Trophoblast cell (in vitro differentiated cells and primary cell): ENCODE results near the gene ARMC9.

Source experiments
- DNase-seq, 2 donors: peaks; one replicate each; pipeline ENCODE4 v3.0.0-alpha.2; 2016
- H2AFZ ChIP-seq: 2 replicates; pipeline ENCODE4 v1.6.1; 2013; ENCODE audit warnings: low read length, moderate library complexity, mild to moderate bottlenecking; ENCODE audit not compliant: insufficient read depth, poor library complexity
- H2AK5ac ChIP-seq: 2 replicates; pipeline ENCODE4 v1.6.1; 2013; ENCODE audit warnings: mild to moderate bottlenecking, low read length
- H2BK120ac ChIP-seq: 2 replicates; pipeline ENCODE4 v1.6.1; 2013; ENCODE audit warnings: low read length, mild to moderate bottlenecking, moderate library complexity; ENCODE audit not compliant: insufficient read depth, poor library complexity
- H2BK12ac ChIP-seq: 2 replicates; pipeline ENCODE4 v1.6.1; 2013; ENCODE audit warnings: mild to moderate bottlenecking, low read length, moderate library complexity
- H2BK5ac ChIP-seq: 2 replicates; pipeline ENCODE4 v1.6.1; 2013; ENCODE audit warnings: low read length, low read depth, moderate library complexity, mild to moderate bottlenecking; ENCODE audit not compliant: poor library complexity
- H3K14ac ChIP-seq: 2 replicates; pipeline ENCODE4 v1.6.1; 2013; ENCODE audit warnings: mild to moderate bottlenecking, low read length
- H3K18ac ChIP-seq: 2 replicates; pipeline ENCODE4 v1.6.1; 2013; ENCODE audit warnings: mild to moderate bottlenecking, low read length
- H3K23ac ChIP-seq: 2 replicates; pipeline ENCODE4 v1.6.1; 2013; ENCODE audit warnings: low read length
- H3K27ac ChIP-seq: 2 replicates; pipeline ENCODE4 v1.5.1; 2013; ENCODE audit warnings: low read depth, mild to moderate bottlenecking, inconsistent platforms, low read length, moderate library complexity
- H3K27me3 ChIP-seq: 2 replicates; pipeline ENCODE4 v1.6.1; 2013; ENCODE audit warnings: inconsistent platforms, mild to moderate bottlenecking, low read length, moderate library complexity; ENCODE audit not compliant: insufficient read depth
- H3K36me3 ChIP-seq, 2 experiments: 1 replicate in 1 of 2; 2 replicates in 1 of 2; pipeline ENCODE4 v1.6.1; 2013; ENCODE audit warnings: low read length in 2 of 2, mild to moderate bottlenecking in 2 of 2, moderate library complexity in 1 of 2; ENCODE audit not compliant: insufficient read depth in 2 of 2, control insufficient read depth in 1 of 2
- H3K4ac ChIP-seq: 2 replicates; pipeline ENCODE4 v1.6.1; 2013; ENCODE audit warnings: low read depth, mild to moderate bottlenecking, low read length, moderate library complexity
- H3K4me1 ChIP-seq, 2 experiments: 1 replicate in 1 of 2; 2 replicates in 1 of 2; pipeline ENCODE4 v1.6.1; 2013; ENCODE audit warnings: low read length in 2 of 2, mild to moderate bottlenecking in 2 of 2, moderate library complexity in 1 of 2; ENCODE audit not compliant: insufficient read depth in 2 of 2, control insufficient read depth in 1 of 2
- H3K4me2 ChIP-seq: 2 replicates; pipeline ENCODE4 v1.6.1; 2013; ENCODE audit warnings: inconsistent platforms, mild to moderate bottlenecking, low read length, moderate library complexity
- H3K4me3 ChIP-seq: 2 replicates; pipeline ENCODE4 v1.5.1; 2013; ENCODE audit warnings: mild to moderate bottlenecking, low read depth, low read length, inconsistent platforms
- H3K79me1 ChIP-seq: one replicate; pipeline ENCODE4 v1.6.1; 2013; ENCODE audit warnings: low read length
- H3K79me2 ChIP-seq: 2 replicates; pipeline ENCODE4 v1.6.1; 2013; ENCODE audit warnings: low read length, mild to moderate bottlenecking; ENCODE audit not compliant: control insufficient read depth, insufficient read depth, poor library complexity
- H3K9ac ChIP-seq: 2 replicates; pipeline ENCODE4 v1.6.1; 2013; ENCODE audit warnings: mild to moderate bottlenecking, low read length
- H3K9me3 ChIP-seq: 2 replicates; pipeline ENCODE4 v1.6.1; 2013; ENCODE audit warnings: low read depth, mild to moderate bottlenecking, control low read depth, inconsistent platforms, low read length; ENCODE audit not compliant: insufficient read depth
- H4K12ac ChIP-seq: 2 replicates; pipeline ENCODE4 v1.6.1; 2013; ENCODE audit warnings: low read depth, mild to moderate bottlenecking, low read length, moderate library complexity
- H4K8ac ChIP-seq: 2 replicates; pipeline ENCODE4 v1.6.1; 2013; ENCODE audit warnings: low read depth, mild to moderate bottlenecking, low read length, moderate library complexity
- H4K91ac ChIP-seq: one replicate; pipeline ENCODE4 v1.6.1; 2013; ENCODE audit warnings: low read depth, mild to moderate bottlenecking, low read length, moderate library complexity
- WGBS: extraction: QIAGEN DNeasy Blood & Tissue Kit; methylation state at CpG from one replicate; pipeline ENCODE4 v1.1.7; 2013; ENCODE audit warnings: missing lambda C conversion rate; ENCODE audit not compliant: insufficient read length, insufficient coverage; ENCODE audit errors: extremely low coverage; 5-methylcytosine and 5-hydroxymethylcytosine counted together

Gene ARMC9

DNA sequence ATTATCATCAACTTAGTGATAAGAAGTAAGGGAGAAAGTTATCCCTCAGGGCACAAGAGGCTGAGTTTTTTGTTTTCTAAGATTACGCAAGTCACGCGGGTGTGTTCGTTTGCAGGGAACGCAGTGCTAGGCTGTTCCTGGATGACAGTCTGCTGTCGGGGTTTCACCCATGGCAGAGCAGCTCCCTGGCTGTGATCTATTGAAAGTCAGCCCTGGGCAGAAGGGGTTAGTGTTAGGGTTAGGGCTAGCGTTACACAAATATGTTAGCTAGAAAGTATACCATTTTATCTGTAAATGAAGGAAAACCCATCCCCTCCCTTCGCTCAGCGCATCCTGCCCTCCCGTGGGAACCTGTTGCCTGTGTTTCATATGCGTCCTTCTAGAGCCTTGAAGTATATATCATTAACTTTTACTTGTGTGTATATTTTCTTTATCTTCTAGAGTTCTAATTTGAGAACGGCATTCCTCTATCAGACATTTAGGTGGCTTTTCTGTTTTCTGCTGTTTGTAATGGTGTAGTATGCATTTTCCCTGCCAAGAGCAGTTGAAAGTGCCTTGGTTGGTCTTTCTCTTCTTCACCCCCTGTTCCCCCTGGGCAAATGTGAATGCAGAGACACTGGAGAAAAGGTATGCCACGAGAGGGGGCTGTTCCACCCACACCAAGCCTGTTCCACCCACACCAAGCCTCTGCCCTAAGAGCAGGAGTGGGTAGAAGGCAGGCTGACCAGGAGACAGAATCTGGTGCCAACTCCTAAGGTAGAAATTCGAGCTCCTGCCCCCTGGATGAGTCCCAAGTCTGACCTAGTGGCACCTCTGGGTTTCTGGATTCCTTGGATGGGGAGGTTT lies 47.0 kb downstream of the ARMC9 start:
- no peak overlapping the region for H2AK5ac ChIP-seq
- H3K9ac ChIP-seq, result no peak overlapping the region
- H3K4ac ChIP-seq, result no peak overlapping the region
- no peak overlapping the region for H3K18ac ChIP-seq
- H4K12ac ChIP-seq, result no peak overlapping the region
- no peak overlapping the region for H3K4me3 ChIP-seq
- H3K27ac ChIP-seq, result no peak overlapping the region
- H2BK120ac ChIP-seq, result no peak overlapping the region
- H3K14ac ChIP-seq, result no peak overlapping the region
- H2BK5ac ChIP-seq, result no peak overlapping the region
- H3K4me2 ChIP-seq, result no peak overlapping the region
- H3K36me3 ChIP-seq, result peaks cover 2 to 3% of the 10 kb centered on the region in 2 experiments
- H3K27me3 ChIP-seq, result no peaks in the 10 kb centered on the region
- no CpG with 5 or more reads among the region's 14 CpGs for WGBS
- no peaks in the 10 kb centered on the region for H3K4me1 ChIP-seq
- no peak overlapping the region for H4K8ac ChIP-seq
- no peaks in the 10 kb centered on the region for H3K79me2 ChIP-seq
- H3K79me1 ChIP-seq, result no peaks in the 10 kb centered on the region
- no peak overlapping the region for H3K23ac ChIP-seq
- H4K91ac ChIP-seq, result no peak overlapping the region
- H3K9me3 ChIP-seq, result no peaks in the 10 kb centered on the region
- H2BK12ac ChIP-seq, result no peak overlapping the region
- DNase-seq, result peak; percentile 15 to 64
- H2AFZ ChIP-seq, result no peak overlapping the region

DNA sequence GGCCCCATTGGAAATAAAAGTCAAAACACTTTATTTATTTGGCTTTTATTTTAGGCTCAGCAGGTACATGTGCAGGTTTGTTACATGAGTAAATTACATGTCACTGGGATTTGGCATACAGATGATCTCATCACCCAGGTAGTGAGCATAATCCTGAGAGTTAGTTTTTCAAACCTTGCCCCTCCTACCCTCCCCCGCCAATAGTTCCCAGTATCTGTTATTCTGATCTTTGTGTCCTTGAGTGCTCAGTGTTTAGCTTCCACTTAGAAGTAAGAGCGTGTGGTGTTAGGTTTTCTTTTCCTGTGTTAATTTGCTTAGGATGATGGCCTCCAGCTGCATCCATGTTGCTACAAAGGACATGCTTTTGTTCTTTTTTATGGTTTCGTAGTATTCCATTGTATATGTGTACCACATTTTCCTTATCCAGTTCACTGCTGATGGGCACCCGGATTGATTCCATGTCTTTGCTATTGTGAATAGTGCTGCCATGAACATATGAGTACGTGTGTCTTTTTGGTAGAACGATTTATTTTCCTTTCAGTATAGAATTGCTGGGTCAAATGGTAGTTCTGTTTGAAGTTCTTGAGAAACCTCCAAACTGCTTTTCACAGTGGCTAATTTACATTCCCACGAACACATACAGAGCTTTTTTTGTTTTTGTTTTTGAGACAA lies 47.9 kb downstream of the ARMC9 start:
- Histone ChIP-seq H3K4me1 (no peaks in the 10 kb centered on the region), H3K9ac (no peak overlapping the region), H2AFZ (no peak overlapping the region), H4K12ac (no peak overlapping the region), H2BK12ac (no peak overlapping the region), H3K23ac (no peak overlapping the region), H3K27ac (no peak overlapping the region), H3K36me3 (peaks cover under 1% of the 10 kb centered on the region in 2 experiments), H3K4me3 (no peak overlapping the region), H3K79me1 (no peaks in the 10 kb centered on the region), H3K9me3 (peaks cover 2% of the 10 kb centered on the region), H3K18ac (no peak overlapping the region), H3K14ac (no peak overlapping the region), H4K8ac (no peak overlapping the region), H3K79me2 (no peaks in the 10 kb centered on the region), H2AK5ac (no peak overlapping the region), H2BK120ac (no peak overlapping the region), H2BK5ac (no peak overlapping the region), H3K27me3 (no peaks in the 10 kb centered on the region), H3K4ac (no peak overlapping the region), H4K91ac (no peak overlapping the region), H3K4me2 (no peak overlapping the region)
- WGBS, result no CpG with 5 or more reads among the region's 7 CpGs
- no peak for DNase-seq

DNA sequence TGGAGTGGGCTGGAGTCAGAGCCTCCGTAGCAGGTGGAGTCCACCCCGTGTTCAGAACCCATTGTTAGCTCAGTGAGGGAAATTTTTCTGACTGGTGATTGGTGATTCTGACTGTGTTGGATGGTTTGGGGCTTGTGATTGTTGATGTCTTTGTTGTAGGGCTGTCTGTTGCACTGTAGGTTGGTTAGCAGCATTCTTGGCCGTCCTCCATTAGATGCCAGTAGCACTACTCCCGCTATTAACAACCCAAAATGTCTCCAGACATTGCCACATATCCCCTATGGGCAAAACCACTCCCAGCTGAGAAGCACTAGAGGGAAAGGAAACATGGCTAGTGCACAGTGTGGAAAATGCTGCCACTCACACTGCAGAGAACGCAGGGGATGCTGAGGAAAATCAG lies 51.7 kb downstream of the ARMC9 start:
- Histone ChIP-seq H3K14ac (no peak overlapping the region), H2BK5ac (no peak overlapping the region), H3K79me1 (no peaks in the 10 kb centered on the region), H3K23ac (no peak overlapping the region), H2BK120ac (no peak overlapping the region), H4K8ac (no peak overlapping the region), H4K12ac (no peak overlapping the region), H3K36me3 (no peaks in the 10 kb centered on the region), H3K4ac (no peak overlapping the region), H3K79me2 (no peaks in the 10 kb centered on the region), H2AFZ (no peak overlapping the region), H3K27ac (no peak overlapping the region), H2AK5ac (no peak overlapping the region), H2BK12ac (no peak overlapping the region), H3K4me2 (no peak overlapping the region), H4K91ac (no peak overlapping the region), H3K9ac (peak overlapping the region; percentile 26), H3K4me3 (no peak overlapping the region), H3K27me3 (no peaks in the 10 kb centered on the region), H3K18ac (no peak overlapping the region), H3K9me3 (peaks cover 2% of the 10 kb centered on the region), H3K4me1 (no peaks in the 10 kb centered on the region)
- no CpG with 5 or more reads among the region's 5 CpGs for WGBS
- peak in 1 of 2 donors; percentile 47 for DNase-seq

DNA sequence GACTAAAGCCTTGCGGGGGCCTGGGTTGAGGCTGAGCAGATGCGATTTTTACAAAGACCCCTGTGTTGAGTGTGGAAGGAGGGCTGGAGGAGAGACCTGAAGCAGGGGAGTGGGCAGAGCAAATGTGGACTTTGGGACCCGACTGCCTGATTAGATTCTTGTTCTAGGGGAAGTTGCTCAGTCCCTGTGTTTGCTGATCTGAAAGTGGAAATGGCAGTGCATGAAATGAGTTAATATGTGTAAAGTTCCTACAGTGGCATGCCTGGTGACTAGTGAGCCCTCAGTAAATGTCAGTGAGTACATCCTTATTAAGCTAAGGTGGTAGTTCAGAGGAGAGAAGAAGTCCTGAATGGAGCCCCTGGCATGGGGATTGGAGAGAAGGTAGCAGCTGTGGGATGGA lies 52.3 kb downstream of the ARMC9 start:
- no peaks in the 10 kb centered on the region for H3K4me1 ChIP-seq
- H3K4me2 ChIP-seq, result no peak overlapping the region
- no peak overlapping the region for H3K14ac ChIP-seq
- no peaks in the 10 kb centered on the region for H3K27me3 ChIP-seq
- H3K36me3 ChIP-seq, result no peaks in the 10 kb centered on the region
- H2AFZ ChIP-seq, result no peak overlapping the region
- H2BK120ac ChIP-seq, result no peak overlapping the region
- no peak overlapping the region for H3K27ac ChIP-seq
- H3K9ac ChIP-seq, result no peak overlapping the region
- H3K79me1 ChIP-seq, result no peaks in the 10 kb centered on the region
- H3K79me2 ChIP-seq, result no peaks in the 10 kb centered on the region
- H3K4ac ChIP-seq, result no peak overlapping the region
- H3K18ac ChIP-seq, result no peak overlapping the region
- H3K9me3 ChIP-seq, result peaks cover 2% of the 10 kb centered on the region
- H4K12ac ChIP-seq, result no peak overlapping the region
- no peak overlapping the region for H4K8ac ChIP-seq
- no peak overlapping the region for H2AK5ac ChIP-seq
- H4K91ac ChIP-seq, result no peak overlapping the region
- H2BK5ac ChIP-seq, result no peak overlapping the region
- no CpG with 5 or more reads among the region's 3 CpGs for WGBS
- DNase-seq, result no peak
- no peak overlapping the region for H2BK12ac ChIP-seq
- no peak overlapping the region for H3K4me3 ChIP-seq
- H3K23ac ChIP-seq, result no peak overlapping the region
